ENCODE data around the gene TMEM108.

TMEM108 gene

GRCh38 chr3:133121450-133121849 lies 83.3 kb downstream of the TMEM108 start:
- DNase-seq = no peak

- no peak for DNase-seq
Measured at GRCh38 chr3:133123636-133124035, 85.4 kb downstream of the TMEM108 start.

- no peak for DNase-seq
Measured at GRCh38 chr3:133124511-133124910, 86.3 kb downstream of the TMEM108 start.

DNA sequence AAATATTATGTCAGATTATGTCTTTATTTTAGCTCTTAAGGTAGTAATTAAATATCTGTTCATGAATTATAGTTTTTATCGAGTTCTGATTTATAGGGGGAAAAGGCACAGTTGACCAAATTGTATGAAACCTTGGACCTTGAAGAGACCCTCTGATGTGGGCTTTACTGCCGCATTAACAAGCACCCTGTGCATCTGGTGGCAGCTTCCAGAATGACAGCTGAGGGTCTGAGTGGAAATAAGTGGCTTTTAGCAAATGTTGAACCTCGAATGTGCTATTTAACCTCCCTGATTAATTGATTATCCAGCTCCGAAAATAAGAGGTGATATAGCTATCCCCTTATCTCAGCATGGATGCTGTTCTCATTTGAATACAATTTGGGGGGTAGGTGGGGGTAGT lies 87.0 kb downstream of the TMEM108 start:
- DNase-seq = no peak

GRCh38 chr3:133125802-133126201 lies 87.6 kb downstream of the TMEM108 start:
- no peak for DNase-seq

- no peak for DNase-seq
Measured at GRCh38 chr3:133127381-133127780, 89.2 kb downstream of the TMEM108 start.

DNA sequence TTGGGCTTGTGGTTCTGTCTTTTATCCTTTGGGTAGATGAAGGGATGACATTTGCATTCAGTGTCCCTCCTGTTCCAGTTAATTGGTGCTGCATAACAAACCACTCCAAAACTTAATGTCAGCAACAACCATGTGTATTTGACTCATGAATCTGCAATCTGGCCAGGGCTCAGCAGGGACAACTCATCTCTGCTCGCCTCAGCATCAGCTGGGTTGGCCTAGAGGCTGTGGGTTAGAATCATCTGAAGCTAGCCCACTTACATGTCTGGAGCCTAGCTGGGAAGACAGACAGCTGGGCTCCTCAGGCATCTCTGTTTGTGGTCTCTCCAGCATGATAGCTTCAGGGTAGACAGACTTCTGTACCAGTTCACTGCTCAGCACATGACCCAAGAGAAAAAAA lies 92.0 kb downstream of the TMEM108 start:
- DNase-seq = no peak

DNA sequence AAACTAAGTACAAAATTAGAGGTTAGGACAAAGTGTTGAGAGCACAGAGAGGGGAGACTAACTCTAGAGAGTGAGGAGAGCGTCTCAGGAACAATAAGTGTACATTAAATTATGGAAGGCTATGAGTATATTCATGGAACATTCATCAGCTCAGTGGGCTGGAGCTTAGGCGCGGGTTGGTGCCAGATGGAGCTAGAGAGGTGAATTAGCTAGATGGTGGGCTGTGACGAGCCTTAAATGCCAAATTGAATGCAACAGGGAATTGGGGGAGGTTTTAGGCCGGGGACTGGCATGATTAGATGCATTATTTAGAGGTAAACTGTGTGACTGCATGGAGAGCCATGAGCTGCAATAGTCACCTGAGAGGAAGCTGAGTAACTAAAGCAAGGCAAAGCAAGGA lies 97.1 kb downstream of the TMEM108 start:
- no peak for DNase-seq

GRCh38 chr3:133136114-133137041 lies 98.2 kb downstream of the TMEM108 start:
- no peak for DNase-seq

- no peak for DNase-seq
Measured at GRCh38 chr3:133137042-133137996, 99.1 kb downstream of the TMEM108 start.

- DNase-seq = no peak
Measured at GRCh38 chr3:133138017-133138416, 99.8 kb downstream of the TMEM108 start.

DNA sequence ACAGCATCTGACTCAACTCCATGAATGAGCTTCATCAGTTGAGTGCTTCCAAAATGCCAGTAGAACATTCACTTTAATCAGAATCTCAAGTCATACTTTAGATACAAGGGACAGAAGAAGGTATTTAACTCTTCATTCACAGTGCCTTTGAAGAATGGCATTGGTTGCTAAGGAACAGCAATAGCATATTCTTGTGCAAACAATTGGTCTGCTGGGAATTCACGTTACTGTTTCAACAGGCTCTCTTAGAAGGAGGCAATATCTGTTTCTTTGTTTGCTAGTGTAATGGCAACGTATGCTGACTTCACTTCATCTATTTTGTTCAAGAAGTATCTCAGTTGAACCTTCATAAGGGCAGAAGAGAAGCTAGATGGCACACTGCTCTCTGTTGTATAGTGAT lies 113.9 kb downstream of the TMEM108 start:
- DNase-seq = no peak

DNA sequence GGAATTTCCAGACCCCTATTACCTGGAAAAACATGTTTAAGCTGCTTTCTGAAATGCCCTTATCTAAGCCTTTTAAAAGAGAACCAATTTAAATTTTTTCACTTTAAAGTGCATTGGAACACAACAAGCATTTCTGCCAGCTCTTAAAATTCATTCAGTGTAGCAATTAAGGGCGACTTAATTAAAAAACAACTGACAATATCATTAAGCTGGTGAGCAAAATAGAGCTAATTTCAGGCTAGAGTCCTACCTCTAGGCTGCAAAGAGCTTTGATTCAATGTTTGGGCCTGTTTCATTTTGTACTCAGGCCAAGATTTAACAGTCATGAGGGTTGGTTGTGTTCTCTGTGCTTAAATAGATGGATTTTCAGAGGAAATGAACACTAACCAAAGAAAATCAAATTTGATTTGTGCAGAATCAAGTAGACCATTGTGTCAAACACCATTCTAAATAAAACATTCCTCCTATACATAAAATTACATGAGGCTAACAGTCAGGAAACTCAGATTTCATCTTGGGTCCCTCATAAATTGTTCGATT lies 114.6 kb downstream of the TMEM108 start:
- DNase-seq = no peak

DNA sequence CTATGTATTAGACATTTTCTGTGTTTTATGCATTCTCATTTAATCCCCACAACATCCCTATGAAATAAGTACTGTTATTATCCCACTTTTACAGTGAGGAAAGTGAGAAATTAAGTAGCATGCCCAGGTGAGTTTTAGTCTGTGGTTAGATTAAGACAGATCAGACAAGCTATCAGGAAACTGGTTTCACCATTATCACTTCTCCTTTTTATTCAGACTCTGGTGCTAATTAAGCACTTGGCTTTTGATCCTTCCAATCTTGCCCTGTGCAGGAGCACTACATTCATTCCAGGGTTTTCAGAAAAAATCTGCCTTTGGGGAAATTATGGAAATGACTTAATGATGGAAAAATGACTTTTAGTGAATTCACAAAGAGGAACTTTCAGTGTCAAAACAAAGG lies 115.2 kb downstream of the TMEM108 start:
- no peak for DNase-seq

- DNase-seq = no peak
Measured at GRCh38 chr3:133157716-133158115, 119.5 kb downstream of the TMEM108 start.

DNA sequence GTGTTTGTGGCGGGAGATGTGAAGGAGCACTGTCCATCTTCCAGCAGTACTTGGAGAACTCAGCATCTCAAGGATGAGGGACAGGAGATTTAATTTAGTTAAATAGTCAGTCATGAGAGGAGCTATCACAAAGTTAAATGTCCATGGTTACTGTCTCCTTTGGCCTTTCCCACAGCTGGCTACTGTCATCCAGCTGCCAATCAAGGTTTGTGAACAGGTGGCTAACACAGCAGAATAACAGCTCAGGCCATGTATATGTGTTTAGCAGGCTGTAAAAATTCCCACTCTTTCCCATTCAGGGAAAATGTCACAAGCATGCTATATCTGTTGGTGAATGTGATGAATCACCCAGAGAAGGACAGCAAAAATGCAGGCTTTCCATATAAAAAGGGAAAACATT lies 120.5 kb downstream of the TMEM108 start:
- no peak for DNase-seq

- DNase-seq = no peak
Measured at GRCh38 chr3:133159498-133160475, 121.6 kb downstream of the TMEM108 start.

GRCh38 chr3:133161656-133162055 lies 123.5 kb downstream of the TMEM108 start:
- no peak for DNase-seq

GRCh38 chr3:133162265-133162664 lies 124.1 kb downstream of the TMEM108 start:
- DNase-seq = no peak

GRCh38 chr3:133162670-133163305 lies 124.6 kb downstream of the TMEM108 start:
- DNase-seq = no peak

DNA sequence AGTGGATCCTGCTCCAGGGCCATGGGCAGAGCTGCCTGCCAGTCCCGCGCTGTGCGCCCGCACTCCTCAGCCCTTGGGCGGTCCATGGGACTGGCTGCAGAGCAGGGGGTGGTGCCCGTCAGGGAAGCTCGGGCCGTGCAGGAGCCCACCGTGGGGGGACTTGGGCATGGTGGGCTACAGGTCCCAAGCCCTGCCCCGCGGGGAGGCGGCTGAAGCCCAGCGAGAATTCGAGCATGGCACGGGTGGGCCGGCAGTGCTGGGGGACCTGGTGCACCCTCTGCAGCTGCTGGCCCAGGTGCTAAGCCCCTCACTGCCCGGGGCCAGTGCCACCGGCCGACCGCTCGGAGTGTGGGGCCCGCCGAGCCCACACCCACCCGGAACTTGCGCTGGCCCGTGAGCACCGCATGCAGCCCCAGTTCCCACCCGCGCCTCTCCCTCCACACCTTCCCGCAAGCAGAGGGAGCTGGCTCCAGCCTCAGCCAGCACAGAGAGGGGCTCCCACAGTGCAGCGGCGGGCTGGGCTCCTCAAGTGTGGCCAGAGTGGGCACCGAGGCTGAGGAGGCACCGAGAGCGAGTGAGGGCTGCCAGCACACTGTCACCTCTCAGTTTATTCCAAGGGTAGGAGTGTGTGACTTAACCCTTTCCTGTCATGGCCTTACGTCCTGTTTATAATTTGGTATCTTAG lies 129.3 kb downstream of the TMEM108 start:
- DNase-seq = no peak

All from stimulated activated CD4-positive, alpha-beta T cell treated with anti-CD3 and anti-CD28 coated beads, Interleukin-2, amount 100 ng/mL, for 48 hours (primary cell).